GM19455 (cell line): Measurements from ENCODE around the gene NDUFS6.
"Not testable (repeated sequence)": the region's sequence is repeated elsewhere in the genome, so short reads cannot be mapped to it uniquely, and the experiment has no call there.

Source experiments
- ATAC-seq: cut with Tn5 transposase; IDR thresholded peaks from one replicate; pipeline ENCODE4 v1.9.1; 2021; ENCODE audit not compliant: unreplicated experiment

The NDUFS6 gene

GRCh38 chr5:1796371-1797102, 4.7 kb upstream of the NDUFS6 start:
- no peak for ATAC-seq

GRCh38 chr5:1797103-1797800, 4.0 kb upstream of the NDUFS6 start:
- ATAC-seq: no peak

DNA sequence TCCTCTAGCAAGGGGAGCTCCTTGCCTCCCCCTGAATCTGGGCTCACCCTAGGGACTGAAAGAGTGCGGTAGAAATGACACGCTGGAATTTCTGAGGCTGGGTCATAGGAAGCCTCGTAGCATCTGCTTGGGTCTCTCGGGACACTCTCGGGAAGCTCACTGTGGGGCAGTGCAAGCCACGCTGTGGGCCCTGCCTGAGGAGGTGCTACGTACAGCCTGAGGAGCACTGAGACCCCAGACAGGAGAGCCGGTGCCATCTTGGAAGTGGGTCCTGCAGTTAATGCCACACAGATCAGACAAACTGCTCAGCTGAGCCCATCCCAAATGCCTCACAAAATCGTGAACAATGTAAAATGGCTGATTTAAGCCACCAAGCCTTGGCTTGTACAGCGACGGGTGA, 3.4 kb upstream of the NDUFS6 start:
- ATAC-seq: no peak

GRCh38 chr5:1798589-1798988, 2.6 kb upstream of the NDUFS6 start:
- ATAC-seq: not testable (repeated sequence)

DNA sequence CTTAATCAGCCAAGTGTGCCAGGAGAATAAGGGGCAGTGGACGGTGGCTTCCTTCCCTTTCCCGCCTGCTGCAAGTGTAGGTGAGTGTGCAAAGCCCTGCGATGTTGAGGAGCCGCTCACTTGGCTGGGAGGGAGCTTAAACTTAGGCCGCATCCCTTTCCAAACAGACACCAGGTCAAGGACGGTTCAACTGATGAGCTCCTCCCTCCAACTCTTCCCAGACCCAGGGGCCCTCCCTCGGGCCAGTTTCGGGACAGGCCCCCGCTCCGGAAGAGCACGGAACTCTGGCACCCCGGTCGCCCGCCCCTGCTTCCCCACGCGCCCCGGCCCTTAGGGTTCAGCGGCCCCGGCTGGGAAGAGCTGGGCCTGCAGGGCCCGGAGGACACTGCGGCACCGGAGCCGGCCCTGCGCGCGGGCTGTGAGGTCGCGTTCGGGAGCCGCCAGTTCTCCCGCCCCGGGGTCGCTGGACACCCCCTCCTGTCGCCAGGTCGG, 2.1 kb upstream of the NDUFS6 start:
- ATAC-seq: peak; percentile 30

DNA sequence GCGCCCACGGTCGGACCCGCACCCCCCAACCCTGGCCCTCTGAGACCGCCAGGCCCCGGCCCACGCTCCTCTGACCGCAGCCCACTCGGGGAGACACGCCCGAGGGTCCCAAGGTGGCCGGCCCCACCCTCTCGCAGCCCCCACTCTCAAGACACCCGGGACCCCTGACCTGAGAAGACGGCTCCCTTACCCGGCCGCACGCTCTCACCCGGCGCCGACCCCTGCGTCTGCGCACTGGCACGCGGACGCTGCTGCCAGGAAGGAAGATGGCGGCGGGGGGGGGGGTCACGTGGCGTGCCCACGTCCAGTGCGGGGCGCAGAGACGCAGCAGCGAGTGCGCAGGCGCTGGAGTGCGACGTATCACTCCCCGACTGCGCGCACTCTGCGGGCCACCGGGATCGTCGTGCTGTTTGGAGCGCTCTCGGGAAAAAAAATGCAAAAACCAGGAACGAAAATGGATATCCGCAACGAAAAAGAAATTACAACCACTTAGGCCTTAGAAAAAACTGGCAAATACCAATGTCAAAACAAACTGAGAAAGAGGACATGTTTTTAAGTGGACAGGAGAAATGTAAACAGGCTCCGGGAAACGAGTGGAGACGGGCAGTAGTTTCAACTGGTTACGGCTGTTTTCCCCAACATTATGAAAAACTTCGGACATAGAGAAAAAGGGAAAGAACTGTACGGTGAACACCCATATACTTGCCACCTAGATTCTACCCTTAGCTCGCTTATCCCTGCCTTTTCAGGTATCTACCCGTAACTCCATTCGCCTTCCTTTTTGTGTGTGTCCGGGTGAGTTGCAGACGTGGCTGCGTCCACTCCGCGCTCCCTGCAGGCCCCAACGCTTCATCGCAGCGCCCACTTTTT, 1.4 kb upstream of the NDUFS6 start, which contains the start of gene MRPL36:
MRPL36 (minus strand) TSS at position 236 of the 870 bp plus-strand sequence. CDS start 902 bp downstream, outside the sequence.
- peak; percentile 46 for ATAC-seq

DNA sequence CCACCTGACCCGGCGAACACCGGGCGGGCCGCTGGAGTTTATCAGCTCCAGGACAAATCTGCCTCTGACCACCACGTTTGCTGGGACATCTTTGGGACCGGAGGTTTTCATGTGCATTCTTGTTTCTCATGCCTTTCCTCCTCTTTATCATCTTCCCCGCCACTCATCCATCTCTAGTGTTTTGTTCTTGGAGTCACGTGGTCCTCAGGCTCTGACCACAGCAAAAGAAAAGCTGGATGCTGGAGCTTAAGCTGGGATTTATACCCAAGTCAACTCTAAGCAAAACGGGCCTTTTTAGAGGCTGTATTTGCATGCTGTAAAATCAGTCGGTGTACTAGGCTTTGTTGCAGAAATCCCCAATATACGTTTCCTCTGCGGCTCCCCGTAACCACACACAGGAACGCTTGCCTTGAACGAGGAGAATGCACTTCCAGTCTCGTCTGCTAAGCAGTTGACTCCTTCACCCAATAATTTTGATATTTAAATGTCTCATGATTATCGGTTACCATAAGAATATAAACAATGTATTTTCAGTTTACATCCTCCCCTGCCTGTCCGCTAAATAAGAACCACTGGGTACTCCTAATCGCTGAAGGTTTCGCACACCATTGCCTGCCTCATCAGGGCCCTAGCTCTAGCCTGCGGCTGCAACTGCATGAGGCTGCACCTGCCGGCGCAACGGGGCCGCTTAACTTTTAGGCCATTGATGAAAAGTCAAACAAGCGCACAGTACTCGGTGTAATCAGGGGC, 560 bp upstream of the NDUFS6 start:
- ATAC-seq: peak; percentile 36

GRCh38 chr5:1801967-1802295, 724 bp downstream of the NDUFS6 start:
- ATAC-seq: no peak

GRCh38 chr5:1803192-1803591, 2.0 kb downstream of the NDUFS6 start:
- no peak for ATAC-seq

DNA sequence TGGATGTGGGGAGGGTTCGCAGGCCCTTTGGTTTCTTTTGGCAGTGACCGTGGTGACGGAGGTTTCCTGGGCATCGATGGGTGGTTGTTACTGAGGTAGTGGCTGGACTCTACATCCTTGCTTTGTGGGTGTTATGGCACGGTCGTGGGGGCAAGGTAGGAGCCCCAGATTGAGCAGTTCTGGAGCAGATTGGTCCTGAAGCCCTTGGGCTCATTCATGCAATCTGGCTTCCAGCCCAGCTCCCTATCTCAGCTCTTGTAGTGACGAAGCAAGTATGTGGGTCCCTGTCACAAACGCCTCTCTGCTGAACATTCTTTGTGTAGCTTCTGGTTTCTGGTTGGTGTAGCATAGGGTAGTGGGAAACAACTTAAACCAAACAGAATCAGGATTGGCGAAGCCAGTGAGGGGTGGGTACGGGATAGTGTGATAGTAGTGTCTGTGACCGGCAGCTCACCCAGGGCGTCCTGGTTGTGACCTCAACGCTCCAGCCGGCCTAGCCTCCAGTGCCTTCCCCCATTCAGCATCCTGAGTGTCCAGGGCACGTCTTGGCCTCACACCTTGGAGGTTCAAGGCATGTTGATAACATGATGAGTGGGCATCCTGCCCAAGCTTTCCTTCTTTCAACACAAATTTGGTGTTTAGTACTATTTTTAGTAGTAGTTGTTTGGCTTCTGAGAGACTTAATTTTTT, 2.9 kb downstream of the NDUFS6 start:
- ATAC-seq: no peak

GRCh38 chr5:1805326-1805725, 4.1 kb downstream of the NDUFS6 start:
- ATAC-seq: no peak

- no peak for ATAC-seq
These were observed 4.5 kb downstream of the NDUFS6 start for GRCh38 chr5:1805736-1806135.

- no peak for ATAC-seq
These were observed 5.0 kb downstream of the NDUFS6 start for GRCh38 chr5:1806199-1806598.

DNA sequence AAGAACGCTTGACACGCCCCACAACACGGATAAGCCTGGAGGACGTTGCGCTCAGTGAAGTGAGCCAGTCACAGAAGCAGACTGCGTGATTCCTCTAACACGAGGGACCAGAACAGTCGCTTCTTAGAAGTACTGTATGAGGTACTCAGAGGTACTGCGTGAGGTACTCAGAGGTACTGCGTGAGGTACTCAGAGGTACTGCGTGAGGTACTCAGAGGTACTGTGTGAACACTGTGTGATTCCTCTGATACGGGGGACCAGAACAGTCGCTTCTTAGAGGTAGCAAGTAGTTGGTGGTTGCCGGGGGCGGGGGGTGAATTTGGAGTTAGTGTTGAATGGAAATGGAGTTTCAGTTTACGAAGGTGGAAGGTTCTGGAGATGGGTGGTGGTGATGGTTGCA, 5.8 kb downstream of the NDUFS6 start:
- no peak for ATAC-seq

- no peak for ATAC-seq
These were observed 6.4 kb downstream of the NDUFS6 start for GRCh38 chr5:1807451-1808185.

DNA sequence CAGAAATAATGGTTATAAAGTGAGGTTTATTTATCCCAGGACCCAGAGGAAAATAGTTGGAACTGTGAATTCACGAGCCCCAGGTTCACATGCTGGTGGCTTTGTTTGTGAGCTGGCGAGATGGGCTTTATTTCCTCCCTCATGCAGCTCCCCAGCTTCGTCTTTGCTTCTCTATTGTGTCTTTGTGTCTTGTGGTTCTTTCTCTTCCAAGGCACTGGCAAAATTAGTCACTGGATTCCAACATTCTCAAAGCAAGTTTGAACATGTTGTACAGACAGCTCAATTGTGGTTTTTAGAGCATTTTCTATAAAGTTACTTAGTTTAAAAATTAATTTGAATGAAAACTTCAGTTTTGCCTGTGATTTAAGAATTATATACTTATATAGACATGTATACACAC, 7.2 kb downstream of the NDUFS6 start:
- no peak for ATAC-seq

DNA sequence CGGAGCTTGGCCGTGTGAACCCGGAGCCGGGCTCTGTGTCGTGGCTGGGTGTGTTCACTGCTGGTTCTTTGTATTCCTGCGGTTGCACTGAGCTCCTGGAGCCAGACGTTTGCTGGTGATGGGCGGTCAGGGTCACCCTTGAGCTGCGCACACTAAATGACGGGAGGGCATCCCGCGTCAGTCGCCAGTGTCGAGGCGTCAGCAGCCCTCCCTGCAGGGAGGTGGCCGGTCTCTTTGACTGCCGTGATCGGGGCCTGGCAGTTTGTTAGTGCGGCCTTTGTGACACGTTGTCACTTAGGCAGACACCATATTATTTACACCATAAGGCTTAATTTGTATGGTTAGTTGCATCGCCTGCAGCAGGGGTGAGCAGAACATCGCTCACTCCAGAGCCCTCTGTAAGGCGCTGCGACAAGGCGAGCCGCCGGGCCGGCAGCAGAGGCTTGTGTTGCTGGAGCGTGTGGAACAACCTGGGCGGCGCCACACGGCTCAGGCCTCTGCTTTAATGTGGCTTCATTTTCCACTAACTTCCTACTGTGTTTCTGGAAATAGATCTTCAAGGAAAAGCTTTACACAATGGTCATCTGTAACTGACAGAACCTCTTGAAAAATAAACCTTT, 8.3 kb downstream of the NDUFS6 start:
- ATAC-seq: no peak

GRCh38 chr5:1810581-1811101, 9.4 kb downstream of the NDUFS6 start:
- ATAC-seq: no peak
